ENCODE results near the gene PLCB2.

DNA sequence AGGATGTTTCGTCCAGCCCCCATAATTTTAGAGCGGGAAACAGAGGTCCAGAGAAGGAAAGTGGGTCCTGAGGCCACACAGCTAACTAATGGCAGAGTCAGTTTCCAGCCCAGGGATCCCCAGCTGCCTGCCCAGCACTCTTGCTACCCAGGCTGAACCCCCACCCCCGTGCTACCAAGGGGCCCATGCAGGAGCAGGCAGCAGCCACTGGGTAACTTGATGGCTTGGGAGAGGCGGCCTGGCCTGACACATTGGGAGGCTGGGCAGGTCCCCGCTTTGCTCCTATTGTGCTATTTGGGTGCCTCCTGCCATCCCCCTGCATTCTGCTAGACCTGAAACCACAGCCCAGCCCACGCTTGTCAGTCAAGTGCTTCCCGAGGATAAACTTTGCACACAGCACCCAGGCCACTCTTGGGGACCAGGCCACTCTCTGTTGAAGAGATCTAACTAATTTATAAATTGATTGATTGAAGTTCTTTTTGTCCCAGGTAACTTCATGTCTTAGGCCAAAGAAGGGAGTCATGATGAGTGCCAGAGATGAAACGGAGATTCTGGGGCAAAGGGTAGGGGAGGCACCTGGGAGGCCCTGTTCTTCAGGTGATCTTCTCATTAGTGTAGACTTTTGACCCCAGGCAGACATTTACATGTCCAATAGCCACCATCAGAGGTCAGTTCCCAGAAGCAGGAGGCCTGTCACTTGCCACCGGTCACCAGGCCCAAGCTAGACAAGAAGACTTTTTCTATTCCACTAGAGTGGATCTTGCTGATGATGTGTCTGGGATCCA is 61.9 kb downstream of the PLCB2 start:
- TF ChIP-seq, protein P1, sequence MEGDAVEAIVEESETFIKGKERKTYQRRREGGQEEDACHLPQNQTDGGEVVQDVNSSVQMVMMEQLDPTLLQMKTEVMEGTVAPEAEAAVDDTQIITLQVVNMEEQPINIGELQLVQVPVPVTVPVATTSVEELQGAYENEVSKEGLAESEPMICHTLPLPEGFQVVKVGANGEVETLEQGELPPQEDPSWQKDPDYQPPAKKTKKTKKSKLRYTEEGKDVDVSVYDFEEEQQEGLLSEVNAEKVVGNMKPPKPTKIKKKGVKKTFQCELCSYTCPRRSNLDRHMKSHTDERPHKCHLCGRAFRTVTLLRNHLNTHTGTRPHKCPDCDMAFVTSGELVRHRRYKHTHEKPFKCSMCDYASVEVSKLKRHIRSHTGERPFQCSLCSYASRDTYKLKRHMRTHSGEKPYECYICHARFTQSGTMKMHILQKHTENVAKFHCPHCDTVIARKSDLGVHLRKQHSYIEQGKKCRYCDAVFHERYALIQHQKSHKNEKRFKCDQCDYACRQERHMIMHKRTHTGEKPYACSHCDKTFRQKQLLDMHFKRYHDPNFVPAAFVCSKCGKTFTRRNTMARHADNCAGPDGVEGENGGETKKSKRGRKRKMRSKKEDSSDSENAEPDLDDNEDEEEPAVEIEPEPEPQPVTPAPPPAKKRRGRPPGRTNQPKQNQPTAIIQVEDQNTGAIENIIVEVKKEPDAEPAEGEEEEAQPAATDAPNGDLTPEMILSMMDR (IDR thresholded peaks at IDR 0.05) = no peak
- no peak for TF ChIP-seq POLR2A (IDR thresholded peaks at IDR 0.05)

All from lower leg skin (tissue), 3 donors.